ENCODE data around the gene EPHA3.

DNA sequence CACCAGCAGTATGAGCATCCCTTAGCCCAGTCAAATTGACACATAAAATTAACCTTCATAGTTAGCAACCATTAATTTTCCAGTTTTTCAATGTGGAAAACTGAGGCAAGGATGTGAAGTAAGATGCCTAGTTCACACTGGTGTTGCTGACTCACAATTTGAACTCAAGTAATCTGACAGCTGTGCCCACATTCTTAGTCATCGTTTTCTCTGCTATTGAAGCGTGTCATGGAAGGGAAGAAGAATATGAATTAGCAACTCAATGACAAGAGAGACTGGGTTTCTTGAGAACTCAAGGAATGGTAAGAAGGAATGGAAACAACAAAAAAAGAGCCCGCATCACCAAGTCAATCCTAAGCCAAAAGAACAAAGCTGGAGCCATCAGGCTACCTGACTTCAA is 261.4 kb downstream of the EPHA3 start:
- TF ChIP-seq, protein P1, sequence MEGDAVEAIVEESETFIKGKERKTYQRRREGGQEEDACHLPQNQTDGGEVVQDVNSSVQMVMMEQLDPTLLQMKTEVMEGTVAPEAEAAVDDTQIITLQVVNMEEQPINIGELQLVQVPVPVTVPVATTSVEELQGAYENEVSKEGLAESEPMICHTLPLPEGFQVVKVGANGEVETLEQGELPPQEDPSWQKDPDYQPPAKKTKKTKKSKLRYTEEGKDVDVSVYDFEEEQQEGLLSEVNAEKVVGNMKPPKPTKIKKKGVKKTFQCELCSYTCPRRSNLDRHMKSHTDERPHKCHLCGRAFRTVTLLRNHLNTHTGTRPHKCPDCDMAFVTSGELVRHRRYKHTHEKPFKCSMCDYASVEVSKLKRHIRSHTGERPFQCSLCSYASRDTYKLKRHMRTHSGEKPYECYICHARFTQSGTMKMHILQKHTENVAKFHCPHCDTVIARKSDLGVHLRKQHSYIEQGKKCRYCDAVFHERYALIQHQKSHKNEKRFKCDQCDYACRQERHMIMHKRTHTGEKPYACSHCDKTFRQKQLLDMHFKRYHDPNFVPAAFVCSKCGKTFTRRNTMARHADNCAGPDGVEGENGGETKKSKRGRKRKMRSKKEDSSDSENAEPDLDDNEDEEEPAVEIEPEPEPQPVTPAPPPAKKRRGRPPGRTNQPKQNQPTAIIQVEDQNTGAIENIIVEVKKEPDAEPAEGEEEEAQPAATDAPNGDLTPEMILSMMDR (IDR thresholded peaks at IDR 0.05; ENCODE audit: insufficient read depth, low read length): no peak
- TF ChIP-seq, protein P2, sequence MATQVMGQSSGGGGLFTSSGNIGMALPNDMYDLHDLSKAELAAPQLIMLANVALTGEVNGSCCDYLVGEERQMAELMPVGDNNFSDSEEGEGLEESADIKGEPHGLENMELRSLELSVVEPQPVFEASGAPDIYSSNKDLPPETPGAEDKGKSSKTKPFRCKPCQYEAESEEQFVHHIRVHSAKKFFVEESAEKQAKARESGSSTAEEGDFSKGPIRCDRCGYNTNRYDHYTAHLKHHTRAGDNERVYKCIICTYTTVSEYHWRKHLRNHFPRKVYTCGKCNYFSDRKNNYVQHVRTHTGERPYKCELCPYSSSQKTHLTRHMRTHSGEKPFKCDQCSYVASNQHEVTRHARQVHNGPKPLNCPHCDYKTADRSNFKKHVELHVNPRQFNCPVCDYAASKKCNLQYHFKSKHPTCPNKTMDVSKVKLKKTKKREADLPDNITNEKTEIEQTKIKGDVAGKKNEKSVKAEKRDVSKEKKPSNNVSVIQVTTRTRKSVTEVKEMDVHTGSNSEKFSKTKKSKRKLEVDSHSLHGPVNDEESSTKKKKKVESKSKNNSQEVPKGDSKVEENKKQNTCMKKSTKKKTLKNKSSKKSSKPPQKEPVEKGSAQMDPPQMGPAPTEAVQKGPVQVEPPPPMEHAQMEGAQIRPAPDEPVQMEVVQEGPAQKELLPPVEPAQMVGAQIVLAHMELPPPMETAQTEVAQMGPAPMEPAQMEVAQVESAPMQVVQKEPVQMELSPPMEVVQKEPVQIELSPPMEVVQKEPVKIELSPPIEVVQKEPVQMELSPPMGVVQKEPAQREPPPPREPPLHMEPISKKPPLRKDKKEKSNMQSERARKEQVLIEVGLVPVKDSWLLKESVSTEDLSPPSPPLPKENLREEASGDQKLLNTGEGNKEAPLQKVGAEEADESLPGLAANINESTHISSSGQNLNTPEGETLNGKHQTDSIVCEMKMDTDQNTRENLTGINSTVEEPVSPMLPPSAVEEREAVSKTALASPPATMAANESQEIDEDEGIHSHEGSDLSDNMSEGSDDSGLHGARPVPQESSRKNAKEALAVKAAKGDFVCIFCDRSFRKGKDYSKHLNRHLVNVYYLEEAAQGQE (IDR thresholded peaks at IDR 0.05; ENCODE audit: insufficient replicate concordance, low read depth): no peak
- TF ChIP-seq GABPA (IDR thresholded peaks at IDR 0.05; ENCODE audit: low read depth): no peak
- TF ChIP-seq POLR2AphosphoS5 (IDR thresholded peaks at IDR 0.05; ENCODE audit: low read depth): no peak

Data from HL-60 (cell line).